ENCODE results near the gene KCTD13.

The KCTD13 gene

DNA sequence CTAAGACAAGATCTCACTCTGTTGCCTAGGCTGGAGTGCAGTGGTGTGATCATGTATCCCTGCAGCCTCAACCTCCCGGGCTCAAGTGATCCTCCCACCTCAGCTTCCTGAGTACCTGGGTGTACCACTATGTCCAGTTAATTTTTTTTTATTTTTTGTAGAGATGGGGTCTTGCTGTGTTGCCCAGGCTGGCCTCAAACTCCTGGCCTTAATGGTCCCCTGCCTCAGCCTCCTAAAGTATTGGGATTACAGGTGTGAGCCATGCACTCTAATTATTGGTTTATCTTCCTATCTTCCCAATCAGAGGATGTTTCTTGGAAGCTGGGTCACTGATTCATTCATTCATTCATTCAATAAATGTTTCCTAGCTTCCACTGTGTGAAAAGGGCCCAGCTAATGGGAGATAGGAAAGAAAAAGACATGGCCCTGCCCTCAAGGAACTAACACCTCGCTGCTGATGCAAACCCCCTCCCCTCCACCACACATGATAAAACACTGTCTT is 17.3 kb downstream of the KCTD13 start:
- H3K9ac ChIP-seq (ENCODE audit: low read length), result no peak overlapping the region
- H3K36me3 ChIP-seq (ENCODE audit: low read length), result no peaks in the 10 kb centered on the region
- H3K9me3 ChIP-seq (ENCODE audit: insufficient read depth, low read length), result no peaks in the 10 kb centered on the region

DNA sequence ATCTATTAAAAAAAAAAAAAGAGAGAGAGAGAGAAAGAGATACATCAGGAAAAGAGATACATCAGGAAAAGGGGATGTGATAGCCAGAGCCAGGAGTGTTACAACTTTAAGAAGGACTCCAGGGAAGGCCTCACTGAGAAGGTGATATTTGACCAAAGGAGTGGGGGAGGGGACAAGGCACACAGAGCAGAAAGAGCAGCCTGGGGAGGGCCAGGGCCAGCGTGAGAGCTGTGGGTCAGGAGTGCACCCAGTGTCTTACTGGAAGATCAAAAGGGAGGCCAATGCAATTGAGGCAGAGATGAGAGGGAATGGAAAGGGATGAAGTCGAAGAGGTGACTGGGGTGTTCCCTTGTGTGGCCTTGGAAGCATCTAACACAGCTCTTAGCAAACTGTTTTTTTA is 18.1 kb downstream of the KCTD13 start:
- Histone ChIP-seq H3K4me2 (ENCODE audit: low read depth, low read length, poor library complexity, severe bottlenecking) (no peak overlapping the region), H3F3A (ENCODE audit: insufficient read depth) (no peaks in the 10 kb centered on the region), H3K9me2 (replicated peaks; ENCODE audit: insufficient read depth, low read length) (no peaks in the 10 kb centered on the region), H3K4me3 (ENCODE audit: insufficient read depth, low read length, poor library complexity, severe bottlenecking) (no peak overlapping the region), H3K9ac (ENCODE audit: low read length) (no peak overlapping the region), H3K27me3 (ENCODE audit: low read length) (no peaks in the 10 kb centered on the region), H3K79me2 (ENCODE audit: insufficient read depth, low read length) (no peaks in the 10 kb centered on the region), H4K20me1 (ENCODE audit: low read depth, low read length) (no peaks in the 10 kb centered on the region), H3K36me3 (ENCODE audit: low read length) (no peaks in the 10 kb centered on the region), H3K9me3 (ENCODE audit: insufficient read depth, low read length) (no peaks in the 10 kb centered on the region), H2AFZ (ENCODE audit: low read depth, low read length, severe bottlenecking) (no peak overlapping the region), H3K27ac (ENCODE audit: low read depth, low read length) (no peak overlapping the region)
- TF ChIP-seq, protein P1, sequence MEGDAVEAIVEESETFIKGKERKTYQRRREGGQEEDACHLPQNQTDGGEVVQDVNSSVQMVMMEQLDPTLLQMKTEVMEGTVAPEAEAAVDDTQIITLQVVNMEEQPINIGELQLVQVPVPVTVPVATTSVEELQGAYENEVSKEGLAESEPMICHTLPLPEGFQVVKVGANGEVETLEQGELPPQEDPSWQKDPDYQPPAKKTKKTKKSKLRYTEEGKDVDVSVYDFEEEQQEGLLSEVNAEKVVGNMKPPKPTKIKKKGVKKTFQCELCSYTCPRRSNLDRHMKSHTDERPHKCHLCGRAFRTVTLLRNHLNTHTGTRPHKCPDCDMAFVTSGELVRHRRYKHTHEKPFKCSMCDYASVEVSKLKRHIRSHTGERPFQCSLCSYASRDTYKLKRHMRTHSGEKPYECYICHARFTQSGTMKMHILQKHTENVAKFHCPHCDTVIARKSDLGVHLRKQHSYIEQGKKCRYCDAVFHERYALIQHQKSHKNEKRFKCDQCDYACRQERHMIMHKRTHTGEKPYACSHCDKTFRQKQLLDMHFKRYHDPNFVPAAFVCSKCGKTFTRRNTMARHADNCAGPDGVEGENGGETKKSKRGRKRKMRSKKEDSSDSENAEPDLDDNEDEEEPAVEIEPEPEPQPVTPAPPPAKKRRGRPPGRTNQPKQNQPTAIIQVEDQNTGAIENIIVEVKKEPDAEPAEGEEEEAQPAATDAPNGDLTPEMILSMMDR (IDR thresholded peaks at IDR 0.05; ENCODE audit: insufficient read depth, low read length, poor library complexity, severe bottlenecking), result no peak
- TF ChIP-seq EZH2phosphoT487 (conservative IDR thresholded peaks at IDR 0.05; ENCODE audit: low read length), result no peak

More for the DNA sequence above, 17.3 kb downstream of the KCTD13 start:
- no peaks in the 10 kb centered on the region for H3F3A ChIP-seq (ENCODE audit: insufficient read depth)
- no peaks in the 10 kb centered on the region for H4K20me1 ChIP-seq (ENCODE audit: low read depth, low read length)
- H3K27ac ChIP-seq (ENCODE audit: low read depth, low read length), result no peak overlapping the region
- H3K4me2 ChIP-seq (ENCODE audit: low read depth, low read length, poor library complexity, severe bottlenecking), result no peak overlapping the region
- H3K9me2 ChIP-seq (replicated peaks; ENCODE audit: insufficient read depth, low read length), result no peaks in the 10 kb centered on the region
- H2AFZ ChIP-seq (ENCODE audit: low read depth, low read length, severe bottlenecking), result no peak overlapping the region
- no peaks in the 10 kb centered on the region for H3K27me3 ChIP-seq (ENCODE audit: low read length)
- H3K4me3 ChIP-seq (ENCODE audit: insufficient read depth, low read length, poor library complexity, severe bottlenecking), result no peak overlapping the region
- TF ChIP-seq, protein P1 (IDR thresholded peaks at IDR 0.05; ENCODE audit: insufficient read depth, low read length, poor library complexity, severe bottlenecking), result no peak
- TF ChIP-seq EZH2phosphoT487 (conservative IDR thresholded peaks at IDR 0.05; ENCODE audit: low read length), result no peak
- H3K79me2 ChIP-seq (ENCODE audit: insufficient read depth, low read length), result no peaks in the 10 kb centered on the region

DNA sequence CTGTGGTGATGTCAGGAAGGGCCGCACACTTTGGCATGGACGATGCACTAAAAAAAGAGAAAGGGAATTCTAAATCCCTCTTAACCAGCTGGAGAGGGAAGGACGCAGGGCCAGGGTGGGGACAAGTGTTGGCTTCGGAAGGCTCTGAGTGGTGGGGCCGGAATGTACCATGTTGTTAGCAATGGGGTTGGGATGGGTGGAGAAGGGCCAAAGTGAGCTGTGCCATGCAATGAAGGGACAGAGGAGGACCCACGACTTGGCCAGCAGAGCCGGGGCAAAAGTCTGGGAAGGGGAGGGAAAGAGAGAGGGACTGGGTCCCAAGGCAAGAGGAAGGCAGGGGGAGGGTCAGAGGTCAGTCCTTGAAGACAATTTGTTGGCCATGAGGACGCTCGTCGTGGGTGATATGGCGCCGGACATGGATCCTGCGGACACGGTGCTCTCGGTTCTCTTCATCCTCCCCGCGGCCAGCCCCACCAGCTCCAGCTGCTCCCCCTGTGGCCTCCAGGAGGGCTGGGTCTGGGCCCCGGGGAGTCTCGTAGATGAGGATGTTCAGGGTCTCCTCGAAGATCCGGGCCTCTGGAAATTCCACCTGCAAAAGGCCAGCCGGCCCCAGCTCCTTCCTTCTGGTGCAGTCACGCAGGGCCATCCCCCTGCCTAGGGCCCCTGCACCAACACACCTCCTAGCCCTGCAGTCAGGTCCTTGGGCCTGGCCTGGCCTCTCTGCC is 19.3 kb downstream of the KCTD13 start:
- Histone ChIP-seq H3K27ac (ENCODE audit: low read depth, low read length) (no peak overlapping the region), H3K9ac (ENCODE audit: low read length) (no peak overlapping the region), H3K4me2 (ENCODE audit: low read depth, low read length, poor library complexity, severe bottlenecking) (no peak overlapping the region), H3K36me3 (ENCODE audit: low read length) (no peaks in the 10 kb centered on the region), H3K79me2 (ENCODE audit: insufficient read depth, low read length) (no peaks in the 10 kb centered on the region), H3K9me2 (replicated peaks; ENCODE audit: insufficient read depth, low read length) (no peaks in the 10 kb centered on the region), H3K4me3 (ENCODE audit: insufficient read depth, low read length, poor library complexity, severe bottlenecking) (no peak overlapping the region), H4K20me1 (ENCODE audit: low read depth, low read length) (no peaks in the 10 kb centered on the region), H3K27me3 (ENCODE audit: low read length) (no peaks in the 10 kb centered on the region), H3F3A (ENCODE audit: insufficient read depth) (no peaks in the 10 kb centered on the region), H2AFZ (ENCODE audit: low read depth, low read length, severe bottlenecking) (no peak overlapping the region), H3K9me3 (ENCODE audit: insufficient read depth, low read length) (no peaks in the 10 kb centered on the region)
- TF ChIP-seq, protein P1 (IDR thresholded peaks at IDR 0.05; ENCODE audit: insufficient read depth, low read length, poor library complexity, severe bottlenecking), result no peak
- no peak for TF ChIP-seq EZH2phosphoT487 (conservative IDR thresholded peaks at IDR 0.05; ENCODE audit: low read length)

Data from SU-DHL-6 (cell line).